Activated naive CD8-positive, alpha-beta T cell (primary cell): ENCODE results near the gene PURA.
A peak's percentile ranks its signal among the peaks of the same experiment; 100 is the strongest.

Experiments
- H3K27ac Mint-ChIP-seq: one replicate; pipeline ENCODE4 v1.8.0; 2021; ENCODE audit warnings: mixed read lengths
- H3K27me3 Mint-ChIP-seq: one replicate; pipeline ENCODE4 v1.8.0; 2021; ENCODE audit warnings: mixed read lengths
- H3K36me3 Mint-ChIP-seq: one replicate; pipeline ENCODE4 v1.8.0; 2021; ENCODE audit warnings: mixed read lengths
- H3K4me1 Mint-ChIP-seq: one replicate; pipeline ENCODE4 v1.8.0; 2021; ENCODE audit warnings: low read depth, mixed read lengths
- H3K4me3 Mint-ChIP-seq: one replicate; pipeline ENCODE4 v1.8.0; 2021; ENCODE audit warnings: mild to moderate bottlenecking, mixed read lengths
- H3K9me3 Mint-ChIP-seq: one replicate; pipeline ENCODE4 v1.8.0; 2021; ENCODE audit warnings: low read depth, mixed read lengths

The PURA gene

GRCh38 chr5:140141241-140141640 is 27.3 kb downstream of the PURA start:
- no peaks in the 10 kb centered on the region for H3K36me3 Mint-ChIP-seq
- H3K27ac Mint-ChIP-seq = no peak overlapping the region
- H3K4me3 Mint-ChIP-seq = no peak overlapping the region
- H3K9me3 Mint-ChIP-seq = no peaks in the 10 kb centered on the region
- H3K27me3 Mint-ChIP-seq = peaks cover 5% of the 10 kb centered on the region
- peaks cover 24% of the 10 kb centered on the region for H3K4me1 Mint-ChIP-seq

- H3K27ac Mint-ChIP-seq = no peak overlapping the region
- H3K4me3 Mint-ChIP-seq = no peak overlapping the region
- peaks cover 5% of the 10 kb centered on the region for H3K27me3 Mint-ChIP-seq
- H3K4me1 Mint-ChIP-seq = peaks cover 27% of the 10 kb centered on the region
- H3K9me3 Mint-ChIP-seq = no peaks in the 10 kb centered on the region
- H3K36me3 Mint-ChIP-seq = no peaks in the 10 kb centered on the region
These were observed 28.3 kb downstream of the PURA start for GRCh38 chr5:140142246-140142645.

GRCh38 chr5:140142856-140143255 is 28.9 kb downstream of the PURA start:
- H3K4me1 Mint-ChIP-seq = peaks cover 24% of the 10 kb centered on the region
- H3K27ac Mint-ChIP-seq = no peak overlapping the region
- no peaks in the 10 kb centered on the region for H3K9me3 Mint-ChIP-seq
- H3K36me3 Mint-ChIP-seq = no peaks in the 10 kb centered on the region
- peaks cover 5% of the 10 kb centered on the region for H3K27me3 Mint-ChIP-seq
- no peak overlapping the region for H3K4me3 Mint-ChIP-seq

GRCh38 chr5:140143521-140144258 is 29.8 kb downstream of the PURA start:
- H3K9me3 Mint-ChIP-seq = no peaks in the 10 kb centered on the region
- H3K36me3 Mint-ChIP-seq = no peaks in the 10 kb centered on the region
- H3K27me3 Mint-ChIP-seq = peaks cover 5% of the 10 kb centered on the region
- H3K27ac Mint-ChIP-seq = no peak overlapping the region
- no peak overlapping the region for H3K4me3 Mint-ChIP-seq
- peaks cover 24% of the 10 kb centered on the region for H3K4me1 Mint-ChIP-seq

- no peaks in the 10 kb centered on the region for H3K36me3 Mint-ChIP-seq
- H3K27me3 Mint-ChIP-seq = peaks cover 5% of the 10 kb centered on the region
- H3K4me1 Mint-ChIP-seq = peaks cover 22% of the 10 kb centered on the region
- no peak overlapping the region for H3K27ac Mint-ChIP-seq
- peak overlapping the region; percentile 61 for H3K4me3 Mint-ChIP-seq
- H3K9me3 Mint-ChIP-seq = no peaks in the 10 kb centered on the region
These were observed 31.3 kb downstream of the PURA start for GRCh38 chr5:140145256-140145655.

GRCh38 chr5:140145818-140146522 is 32.1 kb downstream of the PURA start:
- no peaks in the 10 kb centered on the region for H3K36me3 Mint-ChIP-seq
- H3K27me3 Mint-ChIP-seq = peaks cover 5% of the 10 kb centered on the region
- H3K27ac Mint-ChIP-seq = no peak overlapping the region
- H3K4me1 Mint-ChIP-seq = peaks cover 22% of the 10 kb centered on the region
- no peaks in the 10 kb centered on the region for H3K9me3 Mint-ChIP-seq
- H3K4me3 Mint-ChIP-seq = peak overlapping the region; percentile 61

- H3K4me1 Mint-ChIP-seq = peaks cover 22% of the 10 kb centered on the region
- no peaks in the 10 kb centered on the region for H3K9me3 Mint-ChIP-seq
- H3K27ac Mint-ChIP-seq = no peak overlapping the region
- peak overlapping the region; percentile 49 for H3K4me3 Mint-ChIP-seq
- no peaks in the 10 kb centered on the region for H3K36me3 Mint-ChIP-seq
- peaks cover 5% of the 10 kb centered on the region for H3K27me3 Mint-ChIP-seq
These were observed 32.6 kb downstream of the PURA start for GRCh38 chr5:140146523-140146842.

- peaks cover 5% of the 10 kb centered on the region for H3K27me3 Mint-ChIP-seq
- peak overlapping the region; percentile 49 for H3K4me3 Mint-ChIP-seq
- no peak overlapping the region for H3K27ac Mint-ChIP-seq
- H3K36me3 Mint-ChIP-seq = no peaks in the 10 kb centered on the region
- peaks cover 22% of the 10 kb centered on the region for H3K4me1 Mint-ChIP-seq
- no peaks in the 10 kb centered on the region for H3K9me3 Mint-ChIP-seq
These were observed 33.6 kb downstream of the PURA start for GRCh38 chr5:140147460-140147859.

- Mint-ChIP-seq H3K4me1 (peaks cover 22% of the 10 kb centered on the region), H3K36me3 (no peaks in the 10 kb centered on the region), H3K4me3 (no peak overlapping the region), H3K27ac (no peak overlapping the region), H3K9me3 (no peaks in the 10 kb centered on the region), H3K27me3 (peaks cover 5% of the 10 kb centered on the region)
These were observed 34.6 kb downstream of the PURA start for GRCh38 chr5:140148508-140148907.

GRCh38 chr5:140150201-140150600 is 36.3 kb downstream of the PURA start:
- no peaks in the 10 kb centered on the region for H3K36me3 Mint-ChIP-seq
- H3K9me3 Mint-ChIP-seq = no peaks in the 10 kb centered on the region
- H3K27me3 Mint-ChIP-seq = peaks cover 2% of the 10 kb centered on the region
- no peak overlapping the region for H3K4me3 Mint-ChIP-seq
- no peak overlapping the region for H3K27ac Mint-ChIP-seq
- peaks cover 12% of the 10 kb centered on the region for H3K4me1 Mint-ChIP-seq

- no peak overlapping the region for H3K4me3 Mint-ChIP-seq
These were observed 37.5 kb downstream of the PURA start for GRCh38 chr5:140151144-140152021.

GRCh38 chr5:140152022-140152999 is 38.4 kb downstream of the PURA start:
- Mint-ChIP-seq H3K27ac (no peak overlapping the region), H3K4me1 (peaks cover 3% of the 10 kb centered on the region), H3K4me3 (no peak overlapping the region), H3K36me3 (no peaks in the 10 kb centered on the region), H3K9me3 (no peaks in the 10 kb centered on the region), H3K27me3 (no peaks in the 10 kb centered on the region)

More at GRCh38 chr5:140151144-140152021, 37.5 kb downstream of the PURA start:
- H3K27me3 Mint-ChIP-seq = no peaks in the 10 kb centered on the region
- H3K9me3 Mint-ChIP-seq = no peaks in the 10 kb centered on the region
- H3K4me1 Mint-ChIP-seq = peaks cover 7% of the 10 kb centered on the region
- no peaks in the 10 kb centered on the region for H3K36me3 Mint-ChIP-seq
- no peak overlapping the region for H3K27ac Mint-ChIP-seq

GRCh38 chr5:140153255-140153654 is 39.3 kb downstream of the PURA start:
- H3K36me3 Mint-ChIP-seq = no peaks in the 10 kb centered on the region
- peaks cover 3% of the 10 kb centered on the region for H3K4me1 Mint-ChIP-seq
- no peak overlapping the region for H3K4me3 Mint-ChIP-seq
- H3K27ac Mint-ChIP-seq = no peak overlapping the region
- no peaks in the 10 kb centered on the region for H3K9me3 Mint-ChIP-seq
- no peaks in the 10 kb centered on the region for H3K27me3 Mint-ChIP-seq

- Mint-ChIP-seq H3K27ac (no peak overlapping the region), H3K27me3 (no peaks in the 10 kb centered on the region), H3K9me3 (no peaks in the 10 kb centered on the region), H3K36me3 (no peaks in the 10 kb centered on the region), H3K4me1 (peaks cover 3% of the 10 kb centered on the region), H3K4me3 (no peak overlapping the region)
These were observed 40.0 kb downstream of the PURA start for GRCh38 chr5:140153905-140154304.
